ENCODE data around the gene SLC6A2.

SLC6A2 gene

DNA sequence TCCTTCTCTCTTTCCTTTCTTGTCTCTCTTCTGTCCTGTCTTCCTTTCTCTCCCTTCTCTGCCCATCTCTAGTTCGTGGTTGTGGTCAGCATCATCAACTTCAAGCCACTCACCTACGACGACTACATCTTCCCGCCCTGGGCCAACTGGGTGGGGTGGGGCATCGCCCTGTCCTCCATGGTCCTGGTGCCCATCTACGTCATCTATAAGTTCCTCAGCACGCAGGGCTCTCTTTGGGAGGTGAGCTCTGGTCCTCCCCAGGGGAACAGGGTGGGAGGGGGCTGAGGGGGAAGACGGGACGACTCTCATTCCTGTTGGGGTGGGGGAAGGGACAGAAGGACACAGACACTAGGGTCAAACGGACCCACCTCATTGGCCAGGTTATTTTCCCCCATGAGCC is 44.3 kb downstream of the SLC6A2 start:
- ChIA-PET CTCF (interaction anchor here (11.5 kb wide), 1 partner anchor 237 kb away, joined by 176 read pairs; no protein-coding TSS in a partner anchor), POLR2A (no interaction called here)
- DNase-seq (ENCODE audit: extremely low spot score): no peak
- TF ChIP-seq, protein P1, sequence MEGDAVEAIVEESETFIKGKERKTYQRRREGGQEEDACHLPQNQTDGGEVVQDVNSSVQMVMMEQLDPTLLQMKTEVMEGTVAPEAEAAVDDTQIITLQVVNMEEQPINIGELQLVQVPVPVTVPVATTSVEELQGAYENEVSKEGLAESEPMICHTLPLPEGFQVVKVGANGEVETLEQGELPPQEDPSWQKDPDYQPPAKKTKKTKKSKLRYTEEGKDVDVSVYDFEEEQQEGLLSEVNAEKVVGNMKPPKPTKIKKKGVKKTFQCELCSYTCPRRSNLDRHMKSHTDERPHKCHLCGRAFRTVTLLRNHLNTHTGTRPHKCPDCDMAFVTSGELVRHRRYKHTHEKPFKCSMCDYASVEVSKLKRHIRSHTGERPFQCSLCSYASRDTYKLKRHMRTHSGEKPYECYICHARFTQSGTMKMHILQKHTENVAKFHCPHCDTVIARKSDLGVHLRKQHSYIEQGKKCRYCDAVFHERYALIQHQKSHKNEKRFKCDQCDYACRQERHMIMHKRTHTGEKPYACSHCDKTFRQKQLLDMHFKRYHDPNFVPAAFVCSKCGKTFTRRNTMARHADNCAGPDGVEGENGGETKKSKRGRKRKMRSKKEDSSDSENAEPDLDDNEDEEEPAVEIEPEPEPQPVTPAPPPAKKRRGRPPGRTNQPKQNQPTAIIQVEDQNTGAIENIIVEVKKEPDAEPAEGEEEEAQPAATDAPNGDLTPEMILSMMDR (IDR thresholded peaks at IDR 0.05; ENCODE audit: control extremely low read depth, extremely low read depth, low read depth, missing control alignments): no peak

DNA sequence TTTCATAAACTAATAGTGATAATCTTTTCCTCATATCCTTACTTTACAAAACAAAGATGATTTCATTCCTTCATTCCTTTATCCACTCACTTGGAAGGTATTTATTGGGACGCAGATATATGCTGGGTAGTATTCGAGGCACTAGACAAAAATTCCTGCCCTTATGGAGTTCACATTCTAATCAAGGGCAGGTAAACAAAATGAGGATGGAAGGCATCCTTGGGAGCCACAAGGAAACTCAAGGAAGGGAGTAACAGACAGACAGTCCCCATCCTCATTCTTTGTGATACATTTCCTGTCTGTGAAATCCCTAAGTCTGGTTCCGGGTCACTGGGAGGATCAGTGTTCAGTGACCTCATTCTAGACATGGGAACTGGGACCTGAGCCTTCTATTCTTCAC is 45.2 kb downstream of the SLC6A2 start:
- POLR2A ChIA-PET: no interaction called here

DNA sequence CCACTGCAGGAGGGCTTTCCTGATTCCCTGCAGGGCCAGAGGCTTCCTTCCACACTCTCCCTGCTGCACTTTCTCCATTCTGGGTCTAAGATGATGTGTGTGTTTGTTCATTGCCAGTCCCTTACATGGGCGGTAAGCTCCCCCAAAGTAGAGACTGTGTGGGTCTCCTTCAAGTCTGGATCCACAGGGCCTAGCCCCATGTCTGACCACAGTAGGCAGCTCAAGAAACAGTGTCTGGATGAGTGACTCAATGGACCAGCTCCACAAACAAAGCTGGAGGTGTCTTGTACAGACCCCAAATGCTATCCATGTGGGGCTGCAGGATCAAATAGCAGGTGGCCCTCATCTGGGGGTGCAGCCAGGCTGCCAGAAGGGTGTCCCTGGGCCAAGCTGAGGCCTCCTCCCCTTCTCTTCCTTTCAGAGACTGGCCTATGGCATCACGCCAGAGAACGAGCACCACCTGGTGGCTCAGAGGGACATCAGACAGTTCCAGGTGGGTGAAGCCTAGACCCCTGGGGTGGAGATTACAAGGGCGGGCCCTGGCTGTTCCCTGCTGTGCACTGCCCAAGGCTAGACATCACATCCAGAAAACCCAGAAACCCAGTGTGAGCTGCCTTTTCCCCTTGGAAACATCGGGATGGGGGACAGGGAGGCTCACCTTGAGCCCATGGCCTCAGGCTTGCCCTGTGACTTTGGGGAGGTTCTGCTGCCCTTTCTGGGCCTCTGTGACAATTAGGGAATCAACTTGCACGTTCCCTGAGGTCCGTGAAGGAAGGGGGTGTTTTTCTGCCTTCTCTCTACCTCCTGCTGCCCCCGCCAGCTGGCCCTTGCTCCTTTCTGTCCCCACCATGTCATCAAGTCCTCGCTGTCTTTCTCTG is 45.9 kb downstream of the SLC6A2 start:
- DNase-seq (ENCODE audit: extremely low spot score): peak; percentile 60
- POLR2A ChIA-PET: no interaction called here
- CTCF ChIA-PET: interaction anchor here (0.8 to 11.5 kb wide), 12 partner anchors 10 to 257 kb away, joined by 3 to 176 read pairs (median 4); no protein-coding TSS in a partner anchor
- TF ChIP-seq, protein P1 (IDR thresholded peaks at IDR 0.05; ENCODE audit: control extremely low read depth, extremely low read depth, low read depth, missing control alignments): peak; percentile 63

More for the DNA sequence above, 45.2 kb downstream of the SLC6A2 start:
- TF ChIP-seq, protein P1 (IDR thresholded peaks at IDR 0.05; ENCODE audit: control extremely low read depth, extremely low read depth, low read depth, missing control alignments): no peak
- DNase-seq (ENCODE audit: extremely low spot score): no peak
- CTCF ChIA-PET: interaction anchor here (0.8 to 11.5 kb wide), 8 partner anchors 10 to 256 kb away, joined by 3 to 176 read pairs (median 4); no protein-coding TSS in a partner anchor

DNA sequence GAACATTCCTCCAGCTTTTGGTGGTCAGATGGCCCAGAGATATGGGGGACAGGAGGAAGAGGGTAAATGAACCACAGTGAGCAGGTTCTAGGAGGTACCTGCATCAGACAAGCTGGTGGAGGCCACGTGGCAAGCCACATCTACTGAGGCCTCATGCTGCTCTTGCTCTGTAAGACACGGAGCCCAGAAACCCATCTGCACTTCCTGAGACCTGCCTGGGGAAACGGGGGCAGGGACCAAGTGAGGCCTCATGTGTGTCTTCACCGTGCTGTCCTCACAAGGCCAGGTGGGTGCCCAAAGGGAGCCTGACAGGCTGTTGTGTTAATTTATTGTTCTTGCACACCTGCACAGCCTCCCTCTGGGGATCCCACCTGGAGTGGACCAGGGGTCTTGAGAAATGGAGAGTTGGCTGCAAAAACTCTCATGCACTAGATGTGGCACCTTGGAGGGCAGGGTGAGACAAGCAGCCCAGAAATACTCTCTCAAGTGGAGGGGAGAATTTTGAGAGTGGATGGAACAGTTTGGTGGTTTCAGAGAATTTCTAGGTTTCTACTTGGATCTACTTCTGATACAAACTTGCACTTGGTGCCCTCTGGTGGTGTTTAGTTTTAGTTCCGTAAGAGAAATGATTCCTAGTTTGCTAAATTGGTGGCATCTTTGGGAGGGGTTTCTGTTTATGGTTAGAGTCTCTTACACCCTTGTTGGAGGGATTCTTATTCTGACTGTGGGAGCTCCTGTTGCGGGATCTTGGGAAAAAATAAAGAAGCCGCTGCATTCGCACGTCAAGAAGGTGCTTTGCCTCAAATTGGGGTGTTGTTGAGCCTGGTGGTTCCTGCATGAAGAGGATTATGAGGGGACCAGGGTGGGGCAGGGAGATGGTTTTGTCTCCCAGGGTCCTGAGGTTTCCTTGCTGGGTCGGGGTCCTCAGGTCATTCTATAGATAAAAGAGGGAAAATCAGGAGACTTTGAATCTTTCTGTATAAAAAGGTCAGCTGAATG is 47.5 kb downstream of the SLC6A2 start:
- ChIA-PET CTCF (interaction anchor here (1.0 to 11.5 kb wide), 11 partner anchors 9 to 258 kb away, joined by 3 to 176 read pairs (median 4); no protein-coding TSS in a partner anchor), POLR2A (no interaction called here)
- peak; percentile 32 for DNase-seq (ENCODE audit: extremely low spot score)
- TF ChIP-seq, protein P1 (IDR thresholded peaks at IDR 0.05; ENCODE audit: control extremely low read depth, extremely low read depth, low read depth, missing control alignments): peak; percentile 25

DNA sequence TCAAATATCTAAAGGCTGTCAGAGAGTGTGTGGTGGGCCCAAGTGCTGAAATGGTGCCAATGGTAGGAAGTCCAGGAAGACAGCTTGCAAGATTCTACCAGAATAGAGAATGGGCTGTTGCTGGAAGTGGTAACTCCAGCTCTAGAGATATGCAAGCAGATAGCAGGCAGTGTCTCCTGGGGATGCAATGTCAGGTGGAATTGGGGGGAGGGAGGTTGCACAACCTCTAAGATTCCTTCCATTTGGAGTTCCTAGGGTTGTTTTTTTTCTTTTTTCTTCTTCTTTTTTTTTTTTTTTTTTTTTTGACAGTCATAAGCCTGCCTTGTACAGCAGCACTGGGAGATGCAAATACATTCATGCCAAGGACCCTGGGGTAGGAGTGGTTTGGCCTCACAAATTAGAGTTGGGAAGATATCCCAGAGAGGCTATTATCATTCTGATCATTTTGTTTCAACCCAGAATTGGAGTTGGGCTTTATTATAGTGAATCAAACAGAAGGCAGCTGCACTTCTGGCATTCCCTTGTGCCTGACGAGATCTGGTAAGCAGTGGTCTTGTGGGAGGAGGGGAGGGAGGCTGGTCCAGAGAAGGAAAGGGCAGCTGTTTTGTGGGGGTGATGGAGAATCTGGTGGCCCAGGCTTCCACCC is 51.1 kb downstream of the SLC6A2 start:
- no peak for DNase-seq (ENCODE audit: extremely low spot score)
- ChIA-PET CTCF (interaction anchor here (0.6 to 11.5 kb wide), 5 partner anchors 11 to 612 kb away, joined by 3 to 176 read pairs (median 3); no protein-coding TSS in a partner anchor), POLR2A (no interaction called here)
- TF ChIP-seq, protein P1 (IDR thresholded peaks at IDR 0.05; ENCODE audit: control extremely low read depth, extremely low read depth, low read depth, missing control alignments): no peak

All from GM10248 (cell line).